Loucy (cell line): ENCODE data around the gene MBD4.

Source experiments
- CTCF ChIP-seq: fragments of 200-600 bp; sonication (generic); conservative IDR thresholded peaks from 2 replicates; pipeline ENCODE4 v1.5.1; 2014; ENCODE audit warnings: mild to moderate bottlenecking, antibody characterized with exemption, low read length
- EZH2phosphoT487 ChIP-seq: fragments of 200-600 bp; IDR thresholded peaks from 2 replicates; pipeline ENCODE4 v1.6.1; 2018; ENCODE audit warnings: antibody characterized with exemption, mild to moderate bottlenecking, moderate library complexity, borderline replicate concordance

- no peak for TF ChIP-seq CTCF
- TF ChIP-seq EZH2phosphoT487, result no peak
These were observed 15.4 kb downstream of the MBD4 start for GRCh38 chr3:129424185-129424841.
